ENCODE data around the gene ANKRD30BL. TPM values are rescaled to one million over a fixed set of nuclear protein-coding genes. Genes with fewer than 3 reads are reported as not detected.
A peak's percentile ranks its signal among the peaks of the same experiment; 100 is the strongest.
"Not testable (repeated sequence)": the region's sequence is repeated elsewhere in the genome, so short reads cannot be mapped to it uniquely, and the experiment has no call there.

ANKRD30BL gene, protein sequence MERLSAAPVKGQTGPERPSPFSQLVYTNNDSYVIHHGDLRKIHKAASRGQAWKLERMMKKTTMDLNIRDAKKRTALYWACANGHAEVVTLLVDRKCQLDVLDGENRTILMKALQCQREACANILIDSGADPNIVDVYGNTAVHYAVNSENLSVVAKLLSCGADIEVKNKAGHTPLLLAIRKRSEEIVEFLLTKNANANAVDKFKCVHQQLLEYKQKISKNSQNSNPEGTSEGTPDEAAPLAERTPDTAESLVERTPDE
- total RNA-seq = 1.4 TPM

DNA sequence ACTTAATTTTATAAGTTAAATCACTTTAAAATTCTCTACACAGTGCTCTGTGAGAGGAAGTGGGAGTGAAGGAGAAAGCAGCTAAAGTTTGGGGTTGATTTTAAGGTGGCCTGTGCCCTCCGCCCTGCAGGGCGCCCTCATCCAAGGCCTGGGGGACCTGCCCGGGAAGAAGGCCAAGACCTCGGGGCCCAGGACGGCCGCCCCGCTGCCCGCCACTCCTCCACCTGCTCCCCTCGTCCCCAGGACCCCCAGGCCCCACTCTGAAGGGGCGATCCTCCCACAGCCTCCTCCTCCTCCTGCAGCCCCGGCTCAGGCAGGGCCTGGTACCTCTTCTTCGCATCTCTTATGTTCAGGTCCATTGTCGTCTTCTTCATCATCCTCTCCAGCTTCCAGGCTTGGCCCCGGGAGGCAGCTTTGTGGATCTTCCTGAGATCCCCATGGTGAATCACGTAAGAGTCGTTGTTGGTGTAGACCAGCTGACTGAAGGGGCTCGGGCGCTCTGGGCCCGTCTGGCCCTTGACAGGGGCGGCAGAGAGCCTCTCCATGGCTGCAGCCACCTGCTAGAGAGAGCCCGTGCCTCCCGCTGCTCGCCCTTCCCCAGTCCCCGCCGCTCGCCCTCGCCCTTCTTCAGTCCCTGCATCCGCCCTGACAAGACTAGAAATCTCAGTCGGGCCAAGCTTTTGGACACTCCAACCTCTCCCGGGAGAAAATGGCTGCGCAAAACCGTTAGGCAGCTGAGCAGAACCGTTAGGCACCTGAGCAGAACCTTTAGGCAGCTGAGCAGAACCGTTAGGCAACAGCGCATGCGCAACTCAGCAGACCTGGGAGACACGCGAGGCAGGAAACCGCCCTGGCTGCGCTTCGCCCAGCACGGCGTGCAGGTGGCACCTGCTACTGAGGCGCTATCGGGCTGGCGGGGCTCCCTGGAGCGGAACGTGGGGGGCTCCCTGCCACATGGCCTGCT is at the start of gene ANKRD30BL:
Gene ANKRD30BL, minus strand, starts transcription at position 792 of the 964 bp plus-strand sequence. Its CDS starts 247 bp downstream, at position 545.
- DNase-seq = not testable (repeated sequence)

DNA sequence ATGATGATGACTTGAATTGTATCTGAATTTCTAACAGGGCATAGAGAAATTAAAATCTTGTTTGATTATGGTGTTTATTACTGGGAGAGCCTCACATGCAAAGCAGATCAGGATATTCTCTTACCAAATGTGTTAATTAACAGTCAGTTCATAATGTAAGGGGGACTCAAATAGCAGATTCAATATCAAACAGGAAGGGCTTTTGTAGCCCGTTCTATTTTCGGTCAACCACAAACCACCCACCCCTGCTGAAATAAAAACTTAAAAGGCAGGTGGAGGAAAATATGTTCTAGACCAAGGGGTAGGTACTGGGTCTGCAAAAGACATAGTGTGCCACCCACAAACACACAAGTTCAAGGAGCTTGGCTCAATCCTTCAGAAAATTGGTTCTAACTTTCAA is 41.1 kb upstream of the ANKRD30BL start:
- not testable (repeated sequence) for DNase-seq

DNA sequence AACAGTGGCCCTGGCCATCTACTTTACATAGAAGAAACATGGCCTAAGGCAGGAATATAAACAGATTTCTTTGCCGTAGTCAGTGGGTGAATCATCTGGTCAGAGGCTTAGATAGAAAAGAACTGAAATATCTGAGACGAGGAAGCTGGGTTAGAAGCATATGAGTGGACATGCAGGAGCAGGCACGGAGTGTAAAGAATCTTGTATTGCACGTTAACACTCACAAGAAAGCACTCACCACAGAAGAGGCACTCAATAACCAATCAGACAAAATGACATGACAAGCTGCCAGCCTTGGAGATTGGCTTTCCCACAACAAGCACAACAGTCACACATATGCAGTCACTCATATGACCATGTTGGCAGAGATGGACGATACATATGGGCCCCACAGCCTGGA is 31.1 kb upstream of the ANKRD30BL start:
- not testable (repeated sequence) for DNase-seq

DNA sequence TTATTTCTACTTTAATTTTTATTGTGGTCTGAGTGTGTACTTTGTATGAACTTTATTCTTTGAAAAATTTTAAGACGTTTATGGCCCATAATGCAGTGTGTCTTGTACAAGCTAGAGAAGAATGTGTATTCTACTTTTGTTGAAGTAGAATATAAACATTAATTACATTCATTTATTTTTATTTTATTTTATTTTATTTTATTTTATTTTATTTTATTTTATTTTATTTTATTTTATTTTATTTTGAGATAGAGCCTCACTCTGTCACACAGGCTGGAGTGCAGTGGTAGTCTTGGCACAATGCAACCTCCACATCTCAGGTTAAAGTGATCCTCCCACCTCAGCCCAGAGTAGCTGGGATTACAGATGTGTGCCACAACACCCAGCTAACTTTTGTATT is 5.3 kb upstream of the ANKRD30BL start:
- not testable (repeated sequence) for DNase-seq

DNA sequence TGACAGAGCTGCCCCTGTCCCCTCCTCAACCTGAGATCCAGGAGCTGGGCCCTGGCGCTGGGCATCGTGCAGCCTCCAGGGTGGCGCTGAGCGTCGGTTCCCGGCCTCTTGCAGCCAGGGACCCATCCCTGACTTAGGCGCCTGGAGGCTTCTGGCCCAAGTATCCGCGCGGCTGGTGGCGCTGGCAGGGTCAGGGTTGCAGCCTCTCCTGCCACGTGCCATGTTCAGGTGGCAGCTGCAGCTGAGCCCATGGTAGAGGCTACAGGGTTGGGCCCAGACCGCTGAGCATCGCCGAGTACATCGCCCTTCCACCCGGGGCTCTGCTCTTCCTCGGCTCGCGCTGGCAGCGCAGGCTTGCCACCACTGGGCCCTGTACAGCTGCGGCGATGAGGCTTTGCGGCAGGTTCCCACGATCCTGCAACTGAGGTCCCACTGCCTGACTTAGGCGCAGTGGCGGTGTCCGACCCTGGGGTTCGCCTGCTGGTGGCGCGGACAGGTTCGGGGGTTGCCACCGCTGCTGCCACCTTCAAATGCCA is 441 bp upstream of the ANKRD30BL start:
- DNase-seq = not testable (repeated sequence)

DNA sequence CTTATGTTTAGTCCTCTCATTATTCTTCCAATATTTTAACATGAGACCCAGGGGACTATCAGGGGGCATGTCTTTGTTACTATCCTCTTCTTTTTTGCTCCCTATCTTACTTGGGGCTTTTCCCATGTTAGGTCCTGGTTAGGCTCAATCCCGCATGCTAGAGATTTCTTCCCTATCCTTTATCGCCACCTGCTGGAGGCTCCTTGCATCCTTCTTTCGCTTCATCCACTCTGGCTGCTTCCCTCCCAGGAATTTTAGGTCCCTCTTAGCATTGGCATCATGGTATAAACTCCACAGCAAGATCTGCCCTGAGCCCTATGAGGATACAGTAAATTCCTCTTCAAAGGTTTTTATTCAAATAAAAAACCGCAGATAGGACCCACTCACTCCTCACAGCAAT is 15.0 kb downstream of the ANKRD30BL start:
- DNase-seq = peak; percentile 1

Small RNA genes lying within 50 kb of the gene (small RNA-seq; reads per million reads assigned to genes)
- not detected for gene RNU6-1132P (ENCODE audit: low replicate concordance)

All from skin of body (tissue), 3 donors.